Lower leg skin (tissue), 3 donors: ENCODE results near the gene EGFLAM.

Experiments used
- CTCF ChIP-seq, 3 donors: fragments of 450-650 bp; IDR thresholded peaks; one replicate each; pipeline ENCODE4 v1.5.1; 2016; ENCODE audit warnings: antibody characterized with exemption in 3 of 3, mild to moderate bottlenecking in 3 of 3, moderate library complexity in 2 of 3
- POLR2A ChIP-seq, 2 donors: fragments of 450-650 bp; IDR thresholded peaks; one replicate each; pipeline ENCODE4 v1.6.1; 2016 to 2017; ENCODE audit warnings: antibody characterized with exemption in 2 of 2, mild to moderate bottlenecking in 1 of 2, moderate library complexity in 1 of 2

GRCh38 chr5:38478878-38479277 lies 220.5 kb downstream of the EGFLAM start:
- no peak for TF ChIP-seq POLR2A (IDR thresholded peaks at IDR 0.05)
- TF ChIP-seq CTCF (IDR thresholded peaks at IDR 0.05) = no peak
